HepG2 (cell line): ENCODE measurements around the gene JAKMIP3. TPM values are rescaled to one million over a fixed set of nuclear protein-coding genes. Genes with fewer than 3 reads are reported as not detected.

Experiments used
- ATAC-seq: fragments of 200-7000 bp; cut with Tn5 transposase; 3 replicates; pipeline ENCODE4 v1.9.1; 2020; ENCODE audit warnings: mild to moderate bottlenecking, moderate library complexity
- BruUV-seq: library from RNA; stranded (reverse); fragments of 400-500 nt; replicated peaks from 2 replicates; lab custom pipeline; 2021; lab: Mats Ljungman, UMichigan
- CTCF ChIA-PET: fragments of 300-600 bp; formaldehyde crosslinking; extraction: SDS; loops from one replicate; lab custom pipeline; 2021; ENCODE audit warnings: low total read pairs, inconsistent platforms, low intra/inter-chr PET ratio; lab: Yijun Ruan, JAX
- POLR2A ChIA-PET: fragments of 350-600 bp; sonication (Branson Sonifier 250); formaldehyde crosslinking; loops from one replicate; lab custom pipeline; 2020; ENCODE audit warnings: antibody characterized with exemption, inconsistent platforms; lab: Yijun Ruan, JAX
- DNase-seq: peaks from one replicate; pipeline ENCODE4 v3.0.0-alpha.2; 2015; ENCODE audit warnings: low spot score
- FAIRE-seq: peaks from 3 replicates; lab custom pipeline; 2011; peaks lifted over from hg19 to GRCh38; lab: Jason Lieb, UNC
- H2AFZ ChIP-seq: one replicate; pipeline ENCODE4 v1.6.1; 2011; ENCODE audit warnings: low read length, inconsistent platforms
- H3K27ac ChIP-seq: fragments of 300-600 bp; 3 replicates; pipeline ENCODE4 v1.8.0; 2011; ENCODE audit warnings: mixed run types, mild to moderate bottlenecking, mixed read lengths, low read length, inconsistent platforms; ENCODE audit not compliant: insufficient read depth; ENCODE audit errors: extremely low read length
- H3K27me3 ChIP-seq, 2 experiments: fragments of 200-600 bp in 1 of 2; 2 replicates in 1 of 2; 3 replicates in 1 of 2; pipeline versions ENCODE4 v1.6.0 to v1.8.0; 2011; ENCODE audit warnings: low read length in 2 of 2, mild to moderate bottlenecking in 2 of 2, moderate library complexity in 2 of 2, inconsistent platforms in 1 of 2; ENCODE audit not compliant: insufficient read depth in 2 of 2, control insufficient read depth in 1 of 2
- H3K36me3 ChIP-seq, 2 experiments: fragments of 200-600 bp in 1 of 2; replicated peaks in 1 of 2; 2 replicates in 1 of 2; 3 replicates in 1 of 2; pipeline versions ENCODE4 v1.5.1 to v1.8.0; 2011; ENCODE audit warnings: low read length in 2 of 2, inconsistent platforms in 1 of 2; ENCODE audit not compliant: insufficient read depth in 2 of 2, control insufficient read depth in 1 of 2
- H3K4me1 ChIP-seq: 2 replicates; pipeline ENCODE4 v1.5.1; 2012; ENCODE audit warnings: low read length, inconsistent platforms; ENCODE audit not compliant: insufficient read depth
- H3K4me2 ChIP-seq: 2 replicates; pipeline ENCODE4 v1.6.0; 2011; ENCODE audit warnings: low read depth, low read length, inconsistent platforms
- H3K4me3 ChIP-seq, 3 experiments: fragments of 200-600 bp in 1 of 3; sonication (generic), shearing (Covaris generic) in 1 of 3; replicated peaks in 1 of 3; 2 replicates each; pipeline ENCODE4 v1.5.1; 2011 to 2016; ENCODE audit warnings: low read length in 3 of 3, inconsistent platforms in 2 of 3, low read depth in 2 of 3, mild to moderate bottlenecking in 2 of 3, control low read depth in 1 of 3, mixed read lengths in 1 of 3; ENCODE audit not compliant: insufficient read depth in 1 of 3
- H3K79me2 ChIP-seq: one replicate; pipeline ENCODE4 v1.6.1; 2011; ENCODE audit warnings: low read length, inconsistent platforms; ENCODE audit not compliant: insufficient read depth
- H3K9ac ChIP-seq: 2 replicates; pipeline ENCODE4 v1.6.0; 2011; ENCODE audit warnings: mild to moderate bottlenecking, low read depth, low read length, inconsistent platforms; ENCODE audit not compliant: insufficient read depth
- H3K9me3 ChIP-seq: 2 replicates; pipeline ENCODE4 v1.5.1; 2012; ENCODE audit warnings: mild to moderate bottlenecking, low read length
- H4K20me1 ChIP-seq: 2 replicates; pipeline ENCODE4 v1.6.0; 2011; ENCODE audit warnings: inconsistent platforms, mild to moderate bottlenecking, low read length, moderate library complexity; ENCODE audit not compliant: insufficient read depth
- FOXO4 ChIP-seq: sonication (generic); formaldehyde crosslinking; conservative IDR thresholded peaks from 2 replicates; pipeline ENCODE4 v1.8.1; 2023; ENCODE audit warnings: missing genetic modification reagents
- POLR2AphosphoS2 ChIP-seq: IDR thresholded peaks from 2 replicates; pipeline ENCODE4 v1.6.1; 2011; ENCODE audit warnings: low read depth, low read length, improper control_type of control experiment
- SAFB2 ChIP-seq: sonication (generic); formaldehyde crosslinking; IDR thresholded peaks from 2 replicates; pipeline ENCODE4 v1.5.1; 2020; ENCODE audit warnings: missing genetic modification reagents, low read depth, mild to moderate bottlenecking, borderline replicate concordance
- SKI ChIP-seq: fragments of 450-650 bp; IDR thresholded peaks from one replicate; pipeline ENCODE4 v1.6.1; 2018; ENCODE audit warnings: mild to moderate bottlenecking; ENCODE audit not compliant: partially characterized antibody
- SNAPC2 ChIP-seq: sonication (generic); formaldehyde crosslinking; IDR thresholded peaks from 2 replicates; pipeline ENCODE4 v1.8.1; 2022; ENCODE audit warnings: mild to moderate bottlenecking, missing genetic modification reagents
- TCF7L2 ChIP-seq: IDR thresholded peaks from 2 replicates; pipeline ENCODE4 v1.6.1; 2011; ENCODE audit warnings: mild to moderate bottlenecking, low read depth, low read length, moderate library complexity
- THAP9 ChIP-seq: sonication (generic); formaldehyde crosslinking; IDR thresholded peaks from 2 replicates; pipeline ENCODE4; 2020; ENCODE audit warnings: missing genetic modification reagents, mild to moderate bottlenecking, borderline replicate concordance
- TSC22D2 ChIP-seq: sonication (generic); formaldehyde crosslinking; IDR thresholded peaks from 2 replicates; pipeline ENCODE4 v1.5.1; 2020; ENCODE audit warnings: missing genetic modification reagents, mild to moderate bottlenecking, borderline replicate concordance
- YEATS2 ChIP-seq: sonication (generic); formaldehyde crosslinking; IDR thresholded peaks from 2 replicates; pipeline ENCODE4 v1.4.0; 2020; ENCODE audit warnings: missing genetic modification reagents, borderline replicate concordance
- ZNF282 ChIP-seq: fragments of 450-650 bp; IDR thresholded peaks from 2 replicates; pipeline ENCODE4 v1.6.1; 2018; ENCODE audit not compliant: partially characterized antibody
- ZNF33A ChIP-seq: sonication (generic); formaldehyde crosslinking; IDR thresholded peaks from 2 replicates; pipeline ENCODE4 v1.5.1; 2020; ENCODE audit warnings: missing genetic modification reagents, mild to moderate bottlenecking, moderate library complexity, borderline replicate concordance
- ZNF44 ChIP-seq: sonication (generic); formaldehyde crosslinking; IDR thresholded peaks from 2 replicates; pipeline ENCODE4 v1.5.1; 2020; ENCODE audit warnings: mild to moderate bottlenecking, missing genetic modification reagents
- ZNF549 ChIP-seq: sonication (generic); formaldehyde crosslinking; IDR thresholded peaks from 2 replicates; pipeline ENCODE4 v1.5.0; 2020; ENCODE audit warnings: missing genetic modification reagents
- ZNF629 ChIP-seq: sonication (generic); formaldehyde crosslinking; conservative IDR thresholded peaks from 2 replicates; pipeline ENCODE4 v1.5.0; 2020; ENCODE audit warnings: missing genetic modification reagents
- ZNF660 ChIP-seq: sonication (generic); formaldehyde crosslinking; IDR thresholded peaks from 2 replicates; pipeline ENCODE4 v1.5.1; 2020; ENCODE audit warnings: mild to moderate bottlenecking, low read depth, missing genetic modification reagents, borderline replicate concordance
- ZNF782 ChIP-seq: sonication (generic); formaldehyde crosslinking; IDR thresholded peaks from 2 replicates; pipeline ENCODE4 v1.4.0; 2020; ENCODE audit warnings: missing genetic modification reagents, mild to moderate bottlenecking, borderline replicate concordance
- ZNF800 ChIP-seq: sonication (generic); formaldehyde crosslinking; IDR thresholded peaks from 2 replicates; pipeline ENCODE4 v1.4.0; 2020; ENCODE audit warnings: missing genetic modification reagents
- WGBS: methylation state at CpG from one replicate; pipeline ENCODE4 v1.1.6; 2017; ENCODE audit warnings: low lambda C conversion rate; 5-methylcytosine and 5-hydroxymethylcytosine counted together
- in situ Hi-C: cut with HindIII; loops from 2 replicates; pipeline ENCODE4 v1.10.0; 2017; ENCODE audit warnings: low pct_unique_long_range_greater_than_20kb; ENCODE audit not compliant: extremely low pct_ligation_motif_present
- intact Hi-C: fragments of 100-400 bp; cut with micrococcal nuclease; formaldehyde crosslinking; loops from one replicate; pipeline ENCODE4 v1.10.0; 2022; ENCODE audit not compliant: unreplicated experiment
- polyA plus RNA-seq, 8 experiments: library from polyadenylated mRNA; depleted of rRNA in 3 of 8; stranded (reverse) in 7 of 8; unstranded in 1 of 8; fragments of >200 nt; fragmentation: Illumina TruSeq in 4 of 8; extraction: Trizol in 4 of 8; gene quantifications; 2 replicates each; pipeline versions ENCODE4 v1.2.1 to v1.2.3, GENCODE V29; 2011 to 2016; ENCODE audit warnings: low read depth in 4 of 8, missing spikeins in 1 of 8, mixed read lengths in 1 of 8; ENCODE audit not compliant: insufficient read depth in 1 of 8
- total RNA-seq, 5 experiments: library from RNA; depleted of rRNA; stranded (reverse); fragments of >200 nt; fragmentation: Illumina TruSeq; extraction: Trizol; gene quantifications; 2 replicates each; pipeline ENCODE4 v1.2.3, GENCODE V29; 2016; ENCODE audit warnings: low read depth in 1 of 5

Gene JAKMIP3
- total and polyA plus RNA-seq, 2 of the 13 experiments (the other 11 are each of a cell fraction or from before 2014, with no cell fraction given), result 0.03 to 0.11 TPM

- Histone ChIP-seq H2AFZ (no peak overlapping the region), H3K4me1 (no peaks in the 10 kb centered on the region), H3K4me2 (no peak overlapping the region), H3K9me3 (no peaks in the 10 kb centered on the region), H3K36me3 (no peaks in the 10 kb centered on the region), H3K9ac (no peak overlapping the region), H3K27ac (no peak overlapping the region), H3K27me3 (peaks cover 0 to 35% of the 10 kb centered on the region in 2 experiments; a peak in 4 of 5 replicates), H4K20me1 (no peaks in the 10 kb centered on the region), H3K79me2 (no peaks in the 10 kb centered on the region), H3K4me3 (no peak overlapping the region)
- DNase-seq, result no peak
- no TSS peak for BruUV-seq
- 54% methylated on average over 7 of the region's 20 CpGs for WGBS
- ChIA-PET POLR2A (no interaction called here), CTCF (no interaction called here)
- intact Hi-C loops, result no loop called here
- TF ChIP-seq TCF7L2, result no peak
- TF ChIP-seq YEATS2, result no peak
- no peak for TF ChIP-seq ZNF800
- no peak for TF ChIP-seq ZNF782
- no peak for TF ChIP-seq ZNF629
- no peak for TF ChIP-seq FOXO4 (CRISPR knock-in tag)
- TF ChIP-seq ZNF33A (CRISPR knock-in tag), result no peak
- no peak for TF ChIP-seq ZNF282
- no peak for TF ChIP-seq ZNF44 (CRISPR knock-in tag)
- no peak for TF ChIP-seq POLR2AphosphoS2
- TF ChIP-seq SAFB2 (CRISPR knock-in tag), result no peak
- TF ChIP-seq SKI, result no peak
- TF ChIP-seq ZNF549, result no peak
- no peak for TF ChIP-seq TSC22D2 (CRISPR knock-in tag)
- no peak for TF ChIP-seq SNAPC2
- TF ChIP-seq THAP9 (CRISPR knock-in tag), result no peak
- no peak for TF ChIP-seq ZNF660 (CRISPR knock-in tag)
- in situ Hi-C loops, result no loop called here
- no peak for FAIRE-seq
- ATAC-seq, result no peak
Measured at GRCh38 chr10:132111871-132112341, 46.2 kb downstream of the JAKMIP3 start.
